ENCODE results near the gene SKAP2. TPM values are rescaled to one million over a fixed set of nuclear protein-coding genes. Genes with fewer than 3 reads are reported as not detected.

Gene SKAP2
- total and polyA plus RNA-seq, 8 donors, result 4.6 to 127 (median 9.6) TPM

DNA sequence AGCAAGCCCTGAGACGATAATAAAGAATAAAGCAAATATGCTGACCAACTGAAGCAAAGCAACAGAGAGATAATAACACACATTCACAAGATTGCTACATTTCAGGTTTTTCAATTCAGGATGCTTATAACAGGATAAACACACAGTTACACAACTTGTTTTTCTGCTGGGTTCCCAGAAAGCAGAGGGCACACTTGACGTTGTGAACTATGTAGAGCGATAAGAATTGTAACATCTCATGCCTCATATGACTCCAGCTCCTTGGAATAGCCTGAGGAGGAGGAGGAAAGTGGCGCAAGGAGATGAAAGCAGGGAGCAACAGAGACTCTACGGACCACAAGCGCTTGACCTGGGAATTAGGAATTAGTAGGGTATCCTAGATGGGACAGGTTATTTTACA lies 201.7 kb downstream of the SKAP2 start:
- Histone ChIP-seq H3K27me3 (peaks cover 0 to 8% (median 0%) of the 10 kb centered on the region in 3 donors), H3K27ac (no peak overlapping the region), H3K4me3 (no peak overlapping the region), H3K36me3 (no peaks in the 10 kb centered on the region), H3K9me3 (no peaks in the 10 kb centered on the region), H3K4me1 (peaks cover 0 to 12% (median 6%) of the 10 kb centered on the region in 4 donors)
- 84 to 91% (median 90%) methylated on average over 6 of the region's 6 CpGs for WGBS, 5 donors
- intact Hi-C loops (cut with DNase I; ENCODE audit: low total_unique reads), result no loop called here
- no peak for TF ChIP-seq POLR2AphosphoS5 (IDR thresholded peaks at IDR 0.05)
- TF ChIP-seq, protein P1, sequence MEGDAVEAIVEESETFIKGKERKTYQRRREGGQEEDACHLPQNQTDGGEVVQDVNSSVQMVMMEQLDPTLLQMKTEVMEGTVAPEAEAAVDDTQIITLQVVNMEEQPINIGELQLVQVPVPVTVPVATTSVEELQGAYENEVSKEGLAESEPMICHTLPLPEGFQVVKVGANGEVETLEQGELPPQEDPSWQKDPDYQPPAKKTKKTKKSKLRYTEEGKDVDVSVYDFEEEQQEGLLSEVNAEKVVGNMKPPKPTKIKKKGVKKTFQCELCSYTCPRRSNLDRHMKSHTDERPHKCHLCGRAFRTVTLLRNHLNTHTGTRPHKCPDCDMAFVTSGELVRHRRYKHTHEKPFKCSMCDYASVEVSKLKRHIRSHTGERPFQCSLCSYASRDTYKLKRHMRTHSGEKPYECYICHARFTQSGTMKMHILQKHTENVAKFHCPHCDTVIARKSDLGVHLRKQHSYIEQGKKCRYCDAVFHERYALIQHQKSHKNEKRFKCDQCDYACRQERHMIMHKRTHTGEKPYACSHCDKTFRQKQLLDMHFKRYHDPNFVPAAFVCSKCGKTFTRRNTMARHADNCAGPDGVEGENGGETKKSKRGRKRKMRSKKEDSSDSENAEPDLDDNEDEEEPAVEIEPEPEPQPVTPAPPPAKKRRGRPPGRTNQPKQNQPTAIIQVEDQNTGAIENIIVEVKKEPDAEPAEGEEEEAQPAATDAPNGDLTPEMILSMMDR (IDR thresholded peaks at IDR 0.05), result no peak
- TF ChIP-seq POLR2A (IDR thresholded peaks at IDR 0.05), result no peak
- TF ChIP-seq EP300 (IDR thresholded peaks at IDR 0.05), result no peak
- DNase-seq, result no peak

DNA sequence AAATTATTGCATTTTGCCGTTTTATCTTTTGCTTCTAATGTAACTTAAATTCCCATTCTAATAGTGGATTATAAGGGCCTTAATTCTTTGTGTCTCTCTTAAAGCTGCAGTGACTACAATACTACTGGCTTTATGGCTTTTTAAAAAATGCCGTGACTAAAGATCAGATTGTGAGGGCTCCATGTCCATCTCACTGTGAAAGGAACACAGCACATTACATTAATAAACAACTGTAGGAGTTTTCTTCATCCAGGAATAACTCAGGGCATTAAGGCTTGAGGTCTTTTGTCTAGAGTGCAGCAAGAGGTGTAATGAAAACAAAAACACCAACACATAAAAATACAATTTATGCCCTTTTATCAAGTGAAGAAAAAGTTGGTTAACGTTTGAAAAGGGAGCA lies 205.3 kb downstream of the SKAP2 start:
- H3K9me3 ChIP-seq, result no peaks in the 10 kb centered on the region
- no peak overlapping the region for H3K27ac ChIP-seq
- DNase-seq, result no peak
- TF ChIP-seq POLR2AphosphoS5 (IDR thresholded peaks at IDR 0.05) (no peak), EP300 (IDR thresholded peaks at IDR 0.05) (no peak), POLR2A (IDR thresholded peaks at IDR 0.05) (no peak)
- TF ChIP-seq, protein P1 (IDR thresholded peaks at IDR 0.05), result no peak
- peaks cover 0 to 20% (median 0%) of the 10 kb centered on the region in 3 donors for H3K27me3 ChIP-seq
- H3K36me3 ChIP-seq, result no peaks in the 10 kb centered on the region
- intact Hi-C loops (cut with DNase I; ENCODE audit: low total_unique reads), result no loop called here
- WGBS, 5 donors, result 73 to 81% (median 77%) methylated on average over 3 of the region's 3 CpGs
- H3K4me1 ChIP-seq, result no peaks in the 10 kb centered on the region
- H3K4me3 ChIP-seq, result no peak overlapping the region

DNA sequence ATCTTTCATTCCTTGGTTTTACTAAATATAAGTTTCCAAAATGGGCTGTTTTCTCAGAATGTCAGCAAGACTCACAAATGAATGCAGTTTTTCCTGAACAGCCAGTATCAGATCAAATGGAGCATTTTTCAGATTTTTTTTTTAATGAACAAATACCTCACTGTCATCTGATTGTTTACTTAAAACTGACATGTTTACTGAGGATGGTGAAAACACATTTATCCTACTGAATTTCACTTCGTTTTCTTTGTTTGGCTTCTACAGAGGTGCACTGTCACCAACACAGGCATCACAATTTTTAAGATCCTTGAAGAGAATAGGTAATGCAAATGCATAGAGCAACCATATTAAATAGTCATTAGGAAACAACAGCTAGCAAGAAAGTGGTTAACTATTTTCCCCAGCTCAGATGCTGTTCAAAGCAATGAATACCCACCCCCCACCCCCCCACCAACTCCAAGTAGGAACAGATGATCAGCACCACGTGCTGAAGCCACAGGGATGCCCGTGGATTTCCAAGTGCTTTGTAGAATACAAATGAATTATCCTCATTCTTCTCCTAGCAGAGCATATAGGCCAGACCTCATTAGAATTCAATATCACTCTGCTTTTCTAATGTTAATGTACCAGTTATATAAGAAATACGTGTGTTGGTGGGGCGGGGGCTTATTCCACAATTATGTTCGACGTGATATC lies 205.9 kb downstream of the SKAP2 start:
- Histone ChIP-seq H3K4me3 (no peak overlapping the region), H3K36me3 (no peaks in the 10 kb centered on the region), H3K27me3 (peaks cover 0 to 15% (median 0%) of the 10 kb centered on the region in 3 donors), H3K9me3 (no peaks in the 10 kb centered on the region), H3K27ac (no peak overlapping the region), H3K4me1 (no peaks in the 10 kb centered on the region)
- TF ChIP-seq POLR2A (IDR thresholded peaks at IDR 0.05), result no peak
- no peak for TF ChIP-seq EP300 (IDR thresholded peaks at IDR 0.05)
- TF ChIP-seq POLR2AphosphoS5 (IDR thresholded peaks at IDR 0.05), result no peak
- TF ChIP-seq, protein P1 (IDR thresholded peaks at IDR 0.05), result no peak
- WGBS, 5 donors, result 75 to 88% (median 80%) methylated on average over 7 of the region's 7 CpGs
- intact Hi-C loops (cut with DNase I; ENCODE audit: low total_unique reads), result no loop called here
- no peak for DNase-seq

DNA sequence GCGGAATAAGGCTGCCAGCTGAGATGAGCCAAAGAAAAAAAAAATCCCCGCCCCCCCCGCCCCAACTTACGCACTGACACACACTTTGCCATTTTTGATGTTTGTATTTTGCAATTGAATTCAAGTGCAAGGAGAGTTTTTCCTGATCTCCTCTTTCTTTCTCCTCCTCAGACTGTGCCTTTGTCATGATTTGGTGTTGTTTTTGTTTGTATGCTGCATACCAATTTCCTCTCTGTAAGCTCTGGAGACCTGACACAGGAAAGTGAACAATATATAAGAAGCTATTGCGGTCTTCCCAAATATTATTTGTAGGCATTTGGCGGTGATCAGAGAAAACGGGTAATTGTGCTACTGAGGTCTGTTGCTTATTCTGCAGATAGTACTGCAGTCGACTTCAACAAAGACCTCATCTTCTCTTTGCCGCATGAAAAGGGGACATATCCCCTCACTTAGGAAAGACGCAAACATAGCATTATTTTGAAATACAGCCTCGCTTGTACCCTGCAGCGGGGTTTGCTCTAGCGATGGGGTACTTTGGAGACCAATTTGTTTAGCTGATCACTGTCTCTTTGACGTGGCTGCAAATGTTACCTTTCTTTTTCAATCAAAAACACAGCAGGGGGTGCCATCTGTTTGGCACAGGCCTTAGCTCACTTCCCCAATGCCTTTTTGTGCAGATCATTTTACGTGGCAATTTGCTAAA lies 206.6 kb downstream of the SKAP2 start:
- WGBS, 5 donors, result 68 to 79% (median 73%) methylated on average over 15 of the region's 15 CpGs
- Histone ChIP-seq H3K27me3 (peaks cover 0 to 15% (median 0%) of the 10 kb centered on the region in 3 donors), H3K4me1 (no peaks in the 10 kb centered on the region), H3K27ac (no peak overlapping the region), H3K9me3 (no peaks in the 10 kb centered on the region), H3K4me3 (no peak overlapping the region), H3K36me3 (no peaks in the 10 kb centered on the region)
- TF ChIP-seq EP300 (IDR thresholded peaks at IDR 0.05) (no peak), POLR2A (IDR thresholded peaks at IDR 0.05) (no peak), POLR2AphosphoS5 (IDR thresholded peaks at IDR 0.05) (no peak)
- TF ChIP-seq, protein P1 (IDR thresholded peaks at IDR 0.05), result no peak
- no peak for DNase-seq
- intact Hi-C loops (cut with DNase I; ENCODE audit: low total_unique reads), result no loop called here
